GM18858 (cell line): ENCODE measurements around the gene SCD.
"Not testable (repeated sequence)": the region's sequence is repeated elsewhere in the genome, so short reads cannot be mapped to it uniquely, and the experiment has no call there.

Source experiments
- ATAC-seq: cut with Tn5 transposase; IDR thresholded peaks from one replicate; pipeline ENCODE4 v1.9.1; 2021; ENCODE audit not compliant: unreplicated experiment

SCD gene

GRCh38 chr10:100360234-100360633 is 13.2 kb downstream of the SCD start:
- no peak for ATAC-seq

GRCh38 chr10:100362570-100363496 is 15.8 kb downstream of the SCD start:
- ATAC-seq = no peak

- no peak for ATAC-seq
These were observed 17.1 kb downstream of the SCD start for GRCh38 chr10:100364175-100364574.

GRCh38 chr10:100364735-100365391 is 17.8 kb downstream of the SCD start:
- ATAC-seq = no peak

- no peak for ATAC-seq
These were observed 21.7 kb downstream of the SCD start for GRCh38 chr10:100368721-100369120.

- no peak for ATAC-seq
These were observed 23.9 kb downstream of the SCD start for GRCh38 chr10:100370714-100371481.

GRCh38 chr10:100371482-100372027 is 24.5 kb downstream of the SCD start:
- no peak for ATAC-seq

- ATAC-seq = no peak
These were observed 25.6 kb downstream of the SCD start for GRCh38 chr10:100372415-100373297.

- peak; percentile 79 for ATAC-seq
These were observed 26.5 kb downstream of the SCD start for GRCh38 chr10:100373298-100374199.

- no peak for ATAC-seq
These were observed 27.2 kb downstream of the SCD start for GRCh38 chr10:100374200-100374655.

GRCh38 chr10:100374677-100375353 is 27.8 kb downstream of the SCD start:
- not testable (repeated sequence) for ATAC-seq

- ATAC-seq = not testable (repeated sequence)
These were observed 29.6 kb downstream of the SCD start for GRCh38 chr10:100376656-100377055.

- no peak for ATAC-seq
These were observed 30.8 kb downstream of the SCD start for GRCh38 chr10:100377830-100378229.

GRCh38 chr10:100380400-100380799 is 33.4 kb downstream of the SCD start:
- no peak for ATAC-seq

- no peak for ATAC-seq
These were observed 35.5 kb downstream of the SCD start for GRCh38 chr10:100382553-100382952.

- no peak for ATAC-seq
These were observed 36.2 kb downstream of the SCD start for GRCh38 chr10:100383251-100383650.

- no peak for ATAC-seq
These were observed 44.4 kb downstream of the SCD start for GRCh38 chr10:100391163-100392002.

GRCh38 chr10:100392686-100393003 is 45.6 kb downstream of the SCD start:
- no peak for ATAC-seq
